ENCODE data around the gene TNFSF11.

DNA sequence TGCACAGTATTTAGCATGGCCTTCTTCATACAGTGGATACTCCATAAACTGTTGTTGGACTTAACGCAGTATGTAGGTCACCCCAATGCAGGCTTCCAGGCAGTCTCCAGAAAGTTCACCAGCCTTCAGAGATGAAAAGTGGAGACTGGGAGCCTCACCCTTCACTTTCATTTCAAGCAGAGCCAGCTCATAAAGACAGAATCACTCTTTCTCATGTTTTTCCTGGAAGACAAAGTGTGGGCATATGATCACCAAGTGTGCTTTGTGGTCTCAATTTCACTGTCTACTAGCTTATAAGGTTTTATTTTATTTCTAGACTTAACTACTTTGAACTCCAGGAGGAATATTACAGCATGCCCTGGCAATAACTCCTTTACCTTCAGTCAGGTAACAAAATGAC is 26.3 kb upstream of the TNFSF11 start:
- TF ChIP-seq CTCF (IDR thresholded peaks at IDR 0.05) (no peak), POLR2A (IDR thresholded peaks at IDR 0.05) (no peak)

Data from Peyer's patch (tissue), 4 donors.